GM12874 (cell line): ENCODE data around the gene LYZL4.

Experiments
- CTCF ChIP-seq: IDR thresholded peaks from 2 replicates; pipeline ENCODE4 v1.5.1; 2011; ENCODE audit warnings: low read depth, mild to moderate bottlenecking, control low read depth, low read length, moderate library complexity; ENCODE audit not compliant: insufficient read depth

The LYZL4 gene

DNA sequence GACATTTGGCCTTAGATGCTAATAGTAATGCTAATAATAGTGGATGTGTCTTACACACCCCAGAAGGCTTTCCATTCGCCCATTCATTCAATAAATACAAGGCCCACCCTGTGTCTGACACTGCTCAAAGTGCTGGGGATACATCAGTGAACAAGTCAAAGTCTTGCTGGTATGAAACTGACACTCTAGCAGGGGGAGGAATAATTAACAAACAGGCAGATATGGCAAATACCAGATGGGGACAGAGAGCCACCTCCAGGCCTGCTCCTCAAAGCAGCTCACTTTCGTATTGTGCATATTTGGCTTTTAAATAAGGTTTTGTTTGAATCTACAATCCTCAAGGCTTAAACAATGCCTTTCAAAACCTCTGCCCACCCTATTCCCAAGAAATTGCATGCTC is 28.3 kb upstream of the LYZL4 start:
- TF ChIP-seq CTCF = no peak

DNA sequence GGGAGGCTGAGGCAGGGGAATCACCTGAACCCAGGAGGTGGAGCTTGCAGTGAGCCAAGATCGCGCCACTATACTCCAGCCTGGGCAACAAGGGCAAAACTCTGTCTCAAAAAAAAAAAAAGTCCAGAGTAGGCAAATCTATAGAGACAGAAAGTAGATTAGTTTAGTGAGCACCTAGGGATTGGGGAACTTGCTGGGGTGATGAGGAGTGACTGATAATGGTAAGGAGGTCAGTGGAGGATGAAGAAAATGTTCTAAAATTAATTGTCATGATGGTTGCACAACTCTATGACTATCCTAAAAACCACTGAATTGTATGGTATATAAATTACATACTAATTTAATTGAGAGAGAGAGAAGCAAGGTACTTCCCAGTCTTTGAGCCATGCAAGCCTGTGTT is 27.8 kb upstream of the LYZL4 start:
- TF ChIP-seq CTCF = no peak

- no peak for TF ChIP-seq CTCF
Observed at GRCh38 chr3:42434777-42435380, 24.5 kb upstream of the LYZL4 start.

GRCh38 chr3:42432485-42432884 is 22.1 kb upstream of the LYZL4 start:
- no peak for TF ChIP-seq CTCF

DNA sequence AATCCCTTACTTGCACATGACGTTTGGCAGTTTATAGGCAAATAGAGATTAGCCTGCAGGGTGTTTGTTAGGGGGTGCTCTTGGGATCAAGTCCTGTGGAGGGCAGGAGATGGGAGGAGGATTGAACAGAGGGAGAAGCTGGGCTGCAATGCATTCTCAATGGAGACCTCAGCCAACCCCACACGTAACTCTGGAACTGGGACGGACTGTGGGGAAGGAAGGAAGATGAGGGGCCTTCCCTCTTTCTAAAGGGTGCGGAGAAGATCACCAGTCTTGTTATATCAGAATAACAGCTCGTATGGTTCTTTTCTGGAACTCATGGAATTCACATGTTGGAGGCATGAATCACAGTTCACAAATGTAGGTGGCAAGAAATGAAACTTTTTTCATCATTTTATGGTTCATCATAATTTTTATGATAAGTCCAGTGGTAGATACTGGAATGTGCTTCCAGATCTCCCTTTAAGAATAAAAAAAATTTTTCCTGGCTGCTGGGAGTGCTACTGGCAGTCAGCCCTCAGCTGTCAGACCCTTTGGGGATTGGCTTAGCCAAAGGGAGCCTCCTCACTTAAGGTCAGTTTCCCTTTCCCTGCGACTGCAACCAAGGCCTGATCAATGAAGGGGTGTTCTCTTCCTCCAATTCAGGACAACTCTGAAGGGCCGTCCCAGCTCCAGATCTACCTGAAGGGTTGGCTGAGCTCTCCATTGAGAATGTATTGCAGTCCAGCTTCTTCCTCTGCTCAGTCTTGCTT is 20.5 kb upstream of the LYZL4 start:
- no peak for TF ChIP-seq CTCF

- TF ChIP-seq CTCF = no peak
Observed at GRCh38 chr3:42428830-42429229, 18.4 kb upstream of the LYZL4 start.

DNA sequence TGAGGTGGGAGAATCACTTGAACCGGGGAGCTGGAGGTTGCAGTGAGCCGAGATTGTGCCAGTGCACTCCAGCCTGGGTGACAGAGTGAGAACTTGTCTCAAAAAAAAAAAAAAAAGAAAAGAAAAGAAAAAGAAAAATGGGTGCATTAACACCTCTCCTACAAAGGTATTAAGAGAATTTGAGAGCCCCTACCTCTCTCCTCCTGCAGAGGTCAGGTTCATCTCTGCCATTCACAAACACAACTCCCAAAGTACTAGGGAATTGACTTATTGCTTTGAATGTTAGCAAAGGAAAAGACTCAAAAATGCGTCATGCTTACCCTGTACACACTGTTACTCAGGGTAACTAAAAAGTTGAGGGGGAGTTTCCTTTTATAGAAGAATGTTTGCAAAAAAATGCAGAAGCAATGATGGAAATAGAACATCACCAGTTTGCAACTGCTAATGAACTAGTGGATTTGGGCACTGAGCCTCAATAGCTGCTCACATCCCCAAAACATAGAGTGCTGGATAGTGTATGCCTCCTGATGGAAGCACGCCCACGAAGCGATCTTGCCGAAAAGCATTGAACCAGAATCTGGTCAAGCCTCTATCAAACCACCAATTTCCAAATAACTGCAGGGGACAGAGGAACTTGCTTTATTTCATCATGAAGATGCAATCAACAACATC is 15.5 kb upstream of the LYZL4 start:
- TF ChIP-seq CTCF = no peak
